Stimulated activated naive B cell treated with anti-CD40 and anti-IgM and Interleukin-4, amounts not matched to agents 10 μg/mL and 1 μg/mL and 100 μg/mL, for 72 hours (primary cell): Measurements from ENCODE around the gene BLOC1S4.

ENCODE experiments used
- ATAC-seq, 2 donors: fragments of 150-1000 bp; cut with Tn5 transposase; replicated peaks; 2 replicates each; pipeline ENCODE4 v1.10.0; 2021; ENCODE audit warnings: moderate library complexity in 1 of 2
- DNase-seq: peaks from one replicate; pipeline ENCODE4 v3.0.0; 2021
- H3K27ac Mint-ChIP-seq: one replicate; pipeline ENCODE4 v1.8.0; 2022; ENCODE audit warnings: mild to moderate bottlenecking, mixed read lengths
- H3K27me3 Mint-ChIP-seq, 2 donors: one replicate each; pipeline ENCODE4 v1.8.0; 2022; ENCODE audit warnings: mixed read lengths in 2 of 2
- H3K36me3 Mint-ChIP-seq, 2 donors: one replicate each; pipeline ENCODE4 v1.8.0; 2022; ENCODE audit warnings: mixed read lengths in 2 of 2, mild to moderate bottlenecking in 1 of 2
- H3K4me1 Mint-ChIP-seq, 2 donors: one replicate each; pipeline ENCODE4 v1.8.0; 2022; ENCODE audit warnings: mixed read lengths in 2 of 2, mild to moderate bottlenecking in 1 of 2
- H3K4me3 Mint-ChIP-seq, 2 donors: one replicate each; pipeline ENCODE4 v1.8.0; 2022; ENCODE audit warnings: mild to moderate bottlenecking in 2 of 2, mixed read lengths in 2 of 2, moderate library complexity in 1 of 2
- H3K9me3 Mint-ChIP-seq, 2 donors: one replicate each; pipeline ENCODE4 v1.8.0; 2022; ENCODE audit warnings: mixed read lengths in 2 of 2, mild to moderate bottlenecking in 1 of 2

The BLOC1S4 gene

DNA sequence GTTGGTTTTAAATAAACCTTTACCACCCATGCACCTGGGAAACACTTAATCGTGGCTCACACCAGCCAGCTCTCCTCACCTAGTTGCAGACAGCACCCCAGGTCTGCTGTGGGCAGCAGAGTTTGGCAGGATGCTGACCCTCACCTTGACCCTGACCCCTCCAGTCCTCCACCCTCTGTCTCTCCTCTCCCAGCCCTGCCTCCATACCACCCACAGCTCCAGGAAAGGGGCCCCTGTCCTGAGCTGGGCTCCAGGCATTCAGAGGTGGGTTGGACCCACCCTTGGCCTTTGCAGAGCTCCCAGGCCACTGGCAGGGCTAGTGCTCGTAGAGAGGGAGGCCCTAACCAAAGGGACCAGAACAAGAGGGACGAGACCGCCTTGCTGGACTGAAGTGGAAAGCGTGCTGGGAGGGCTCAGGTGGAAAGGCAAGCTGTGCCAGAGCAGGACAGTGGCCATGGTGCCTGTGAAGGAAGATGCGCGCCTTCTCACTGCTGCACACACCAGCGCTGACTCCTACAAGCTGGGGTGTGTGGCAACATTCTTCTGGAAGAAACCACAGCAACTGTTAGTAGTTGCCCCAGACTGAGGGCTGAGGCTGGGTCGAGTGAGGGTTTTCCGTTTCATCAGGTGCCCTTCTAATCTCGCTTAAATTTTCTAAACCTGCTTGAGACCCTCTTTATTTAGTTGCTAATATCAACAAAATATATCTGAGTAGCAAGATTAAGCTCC is 32.9 kb upstream of the BLOC1S4 start:
- Mint-ChIP-seq H3K36me3 (peaks cover 26 to 30% of the 10 kb centered on the region in 2 donors), H3K4me1 (peaks cover 1 to 11% of the 10 kb centered on the region in 2 donors), H3K4me3 (no peak overlapping the region), H3K27me3 (peaks cover 0 to 2% of the 10 kb centered on the region in 2 donors), H3K27ac (no peak overlapping the region), H3K9me3 (peaks cover 0 to 4% of the 10 kb centered on the region in 2 donors)
- no peak for ATAC-seq
- no peak for DNase-seq

DNA sequence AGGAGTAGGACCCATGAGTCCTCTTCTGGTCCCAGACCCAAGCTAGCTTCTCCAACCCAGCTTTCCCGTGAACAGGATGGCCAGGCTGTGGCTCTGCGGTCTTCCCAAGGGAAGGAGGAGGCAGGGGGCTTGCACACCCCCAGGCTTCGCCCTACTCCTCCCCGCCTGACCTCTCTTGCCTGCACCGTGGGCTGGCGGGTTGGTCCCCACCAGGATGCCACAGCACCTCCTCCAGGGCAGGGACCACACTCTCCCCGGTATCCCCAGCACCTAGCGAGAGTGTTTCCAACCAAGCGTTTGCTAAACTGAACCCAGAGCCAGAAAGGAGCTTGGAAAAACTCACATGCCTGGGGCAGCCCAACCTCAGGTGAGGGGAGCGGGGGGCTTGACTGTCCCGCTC is 31.3 kb upstream of the BLOC1S4 start:
- H3K27ac Mint-ChIP-seq = no peak overlapping the region
- H3K4me3 Mint-ChIP-seq = no peak overlapping the region
- ATAC-seq = no peak
- DNase-seq = no peak
- H3K36me3 Mint-ChIP-seq = peaks cover 17 to 22% of the 10 kb centered on the region in 2 donors
- H3K4me1 Mint-ChIP-seq = peaks cover 6 to 17% of the 10 kb centered on the region in 2 donors
- peaks cover 0 to 4% of the 10 kb centered on the region in 2 donors for H3K9me3 Mint-ChIP-seq
- peaks cover under 1 to 19% of the 10 kb centered on the region in 2 donors for H3K27me3 Mint-ChIP-seq

DNA sequence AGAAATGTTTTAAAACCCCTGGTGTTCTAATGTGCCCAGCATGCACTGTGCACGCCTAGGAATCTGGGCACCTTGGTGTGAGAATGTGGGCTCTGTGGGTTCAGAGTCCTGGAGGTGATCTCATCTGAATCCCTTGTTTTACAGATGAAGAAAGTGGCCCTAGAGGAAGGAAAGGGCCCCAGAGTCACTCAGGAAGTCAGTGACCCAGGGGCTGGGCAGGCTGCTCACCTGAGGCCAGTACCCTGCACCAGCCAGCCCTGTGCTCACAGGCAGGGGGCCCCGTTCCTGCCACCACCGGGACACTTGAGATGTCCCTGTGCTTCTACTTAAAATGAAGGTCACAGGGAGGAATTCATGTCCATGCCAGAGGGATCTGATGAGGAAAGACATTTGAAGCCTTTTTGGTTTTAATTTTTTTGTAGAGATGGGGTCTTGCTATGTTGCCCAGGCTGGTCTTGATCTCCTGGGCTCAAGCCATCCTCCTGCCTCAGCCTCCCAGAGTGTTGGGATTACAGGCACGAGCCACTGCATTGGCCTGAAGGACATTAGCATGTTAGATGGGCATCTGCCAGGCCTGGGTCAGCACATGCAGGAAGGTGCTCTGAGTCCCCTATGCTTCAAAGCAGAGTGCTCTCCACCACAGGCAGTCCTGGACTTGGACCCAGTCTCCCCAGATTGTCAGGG is 29.7 kb upstream of the BLOC1S4 start:
- DNase-seq (no peak), ATAC-seq (no peak)
- Mint-ChIP-seq H3K4me1 (peaks cover 9 to 19% of the 10 kb centered on the region in 2 donors), H3K27ac (no peak overlapping the region), H3K4me3 (no peak overlapping the region), H3K36me3 (peaks cover 3 to 7% of the 10 kb centered on the region in 2 donors), H3K9me3 (no peaks in the 10 kb centered on the region), H3K27me3 (peaks cover 7 to 34% of the 10 kb centered on the region in 2 donors)

DNA sequence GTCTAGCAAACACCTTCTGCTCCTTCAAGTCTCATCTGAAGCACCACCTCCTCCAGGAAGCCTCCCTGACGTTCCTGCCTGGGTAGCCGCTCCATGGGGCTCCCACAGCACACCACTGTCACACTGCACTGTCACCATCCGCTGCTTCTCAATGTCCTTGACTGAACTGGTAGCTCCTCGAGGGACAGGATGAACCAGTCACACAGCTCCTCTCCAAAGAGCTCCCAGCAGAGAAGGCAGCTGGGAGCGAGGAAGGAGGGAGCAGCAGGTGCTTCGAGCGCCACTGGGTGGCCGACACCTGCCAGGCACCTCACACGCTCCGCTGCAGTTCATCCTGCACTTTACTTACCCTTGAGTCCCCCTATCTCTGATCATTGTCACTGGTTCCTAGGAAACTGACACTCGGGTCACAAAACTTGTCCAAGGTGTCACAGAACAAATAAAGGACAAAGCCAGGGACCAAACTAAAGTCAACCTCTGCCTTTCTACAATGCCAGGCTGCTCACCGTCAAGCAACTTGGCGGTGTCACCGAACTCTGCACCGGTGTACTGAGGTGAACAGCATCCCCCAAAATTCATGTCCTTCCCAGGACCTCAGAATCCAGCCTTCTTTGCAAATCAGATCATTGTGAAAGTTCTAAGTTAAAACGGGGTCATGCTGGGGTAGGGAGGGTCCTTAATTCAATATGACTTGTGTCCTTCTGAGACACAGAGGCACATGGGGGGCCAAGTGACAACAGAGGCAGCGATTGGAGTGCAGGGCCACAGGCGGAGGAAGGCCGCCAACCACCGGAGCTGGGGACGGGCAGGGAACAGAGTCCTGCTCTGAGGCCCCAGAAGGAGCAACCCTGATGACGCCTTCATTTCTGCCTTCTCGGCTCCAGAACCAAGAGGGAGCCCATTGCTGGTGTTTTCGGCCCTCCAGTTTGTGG is 27.8 kb upstream of the BLOC1S4 start:
- no peak for DNase-seq
- Mint-ChIP-seq H3K4me1 (peaks cover 8 to 19% of the 10 kb centered on the region in 2 donors), H3K36me3 (peaks cover 4 to 6% of the 10 kb centered on the region in 2 donors), H3K27ac (no peak overlapping the region), H3K4me3 (no peak overlapping the region), H3K27me3 (peaks cover 7 to 34% of the 10 kb centered on the region in 2 donors), H3K9me3 (no peaks in the 10 kb centered on the region)
- ATAC-seq = no peak

DNA sequence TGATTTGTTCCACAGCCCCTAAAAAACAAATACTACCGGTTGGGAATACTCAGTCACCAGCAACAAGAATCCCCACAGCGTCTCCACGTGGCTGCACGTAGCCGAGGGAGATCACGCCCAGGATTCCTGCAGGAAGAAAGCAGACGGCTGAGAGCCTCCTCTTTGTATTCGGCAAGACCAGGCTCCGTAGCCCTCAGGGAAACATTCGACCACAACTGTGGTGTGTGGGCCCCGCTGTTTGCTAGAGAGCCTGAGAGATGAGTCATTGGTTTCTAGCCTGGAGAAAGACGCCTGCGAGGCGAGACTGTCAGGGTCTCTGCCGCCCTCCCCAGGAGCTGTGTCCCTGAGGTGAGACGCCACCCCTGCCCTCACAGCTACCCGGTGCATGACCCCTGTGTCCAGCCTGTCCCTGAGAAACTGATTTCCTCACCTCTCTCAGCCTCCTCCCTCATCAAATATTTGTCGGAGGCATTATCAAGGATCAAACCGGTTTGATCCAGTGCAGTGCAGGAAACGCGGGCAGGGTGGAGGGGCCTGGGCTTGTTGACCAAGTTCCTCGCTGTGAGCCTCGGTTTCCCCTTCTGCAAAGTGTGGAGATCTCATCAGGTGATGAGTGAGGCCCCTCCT is 27.0 kb upstream of the BLOC1S4 start:
- H3K27ac Mint-ChIP-seq = no peak overlapping the region
- H3K4me3 Mint-ChIP-seq = peak overlapping the region in 1 of 2 donors; percentile 35

DNA sequence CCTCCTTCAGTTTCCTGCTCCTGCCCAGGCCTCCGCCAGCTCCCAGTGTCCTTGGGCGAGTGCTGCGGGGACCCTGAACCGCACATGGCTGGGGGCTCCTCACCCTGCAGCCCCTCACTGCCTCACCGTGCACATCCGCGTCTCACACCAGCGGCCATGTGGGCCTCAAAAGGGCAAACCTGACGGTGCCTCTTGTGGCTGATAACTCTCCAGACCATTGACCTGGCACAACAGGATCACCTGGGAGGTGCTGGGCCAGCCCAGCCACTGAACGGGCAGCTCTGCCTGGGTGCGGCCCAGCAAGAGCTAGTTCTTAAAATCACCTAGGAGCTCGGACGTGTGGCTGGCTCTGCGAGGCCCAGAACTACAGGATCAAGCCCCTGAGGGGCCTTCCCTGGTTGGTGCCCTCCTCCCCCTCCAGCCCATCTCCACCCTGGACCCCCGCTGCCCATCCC is 26.4 kb upstream of the BLOC1S4 start:
- H3K36me3 Mint-ChIP-seq = peaks cover 4 to 6% of the 10 kb centered on the region in 2 donors
- no peak overlapping the region for H3K27ac Mint-ChIP-seq
- H3K9me3 Mint-ChIP-seq = no peaks in the 10 kb centered on the region
- H3K4me1 Mint-ChIP-seq = peaks cover 8 to 20% of the 10 kb centered on the region in 2 donors
- ATAC-seq (peak in 1 of 2 donors; percentile 24), DNase-seq (no peak)
- no peak overlapping the region for H3K4me3 Mint-ChIP-seq
- H3K27me3 Mint-ChIP-seq = peaks cover 7 to 34% of the 10 kb centered on the region in 2 donors

More for the DNA sequence above, 27.0 kb upstream of the BLOC1S4 start:
- ATAC-seq = peak; percentile 91 to 93
- DNase-seq = peak; percentile 23
- Mint-ChIP-seq H3K9me3 (no peaks in the 10 kb centered on the region), H3K27me3 (peaks cover 7 to 34% of the 10 kb centered on the region in 2 donors), H3K4me1 (peaks cover 8 to 19% of the 10 kb centered on the region in 2 donors), H3K36me3 (peaks cover 4 to 6% of the 10 kb centered on the region in 2 donors)

DNA sequence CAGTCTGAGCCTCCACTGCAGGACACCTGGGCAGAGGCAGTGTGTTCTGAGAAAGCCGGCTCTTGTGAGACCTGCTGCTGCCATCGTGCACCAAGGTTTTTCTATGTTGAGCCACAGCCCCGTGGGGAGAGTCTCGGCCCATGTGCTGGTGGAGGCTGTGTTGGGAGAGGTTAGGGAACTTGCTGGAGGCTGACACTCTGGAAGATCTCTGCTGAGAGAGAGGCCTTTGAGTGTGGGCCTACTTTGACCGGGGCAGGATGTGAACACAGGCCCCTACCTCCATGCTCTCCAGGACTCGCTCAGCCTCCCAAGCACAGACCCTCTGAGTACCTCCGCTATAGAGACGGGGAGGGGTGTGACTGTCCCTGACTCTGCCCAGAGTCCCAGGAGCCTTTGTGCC is 23.6 kb upstream of the BLOC1S4 start:
- Mint-ChIP-seq H3K27ac (peak overlapping the region; percentile 53), H3K4me3 (no peak overlapping the region), H3K9me3 (no peaks in the 10 kb centered on the region), H3K4me1 (peaks cover 23 to 34% of the 10 kb centered on the region in 2 donors), H3K36me3 (peaks cover 7 to 14% of the 10 kb centered on the region in 2 donors), H3K27me3 (peaks cover 7 to 34% of the 10 kb centered on the region in 2 donors)
- no peak for ATAC-seq
- no peak for DNase-seq

DNA sequence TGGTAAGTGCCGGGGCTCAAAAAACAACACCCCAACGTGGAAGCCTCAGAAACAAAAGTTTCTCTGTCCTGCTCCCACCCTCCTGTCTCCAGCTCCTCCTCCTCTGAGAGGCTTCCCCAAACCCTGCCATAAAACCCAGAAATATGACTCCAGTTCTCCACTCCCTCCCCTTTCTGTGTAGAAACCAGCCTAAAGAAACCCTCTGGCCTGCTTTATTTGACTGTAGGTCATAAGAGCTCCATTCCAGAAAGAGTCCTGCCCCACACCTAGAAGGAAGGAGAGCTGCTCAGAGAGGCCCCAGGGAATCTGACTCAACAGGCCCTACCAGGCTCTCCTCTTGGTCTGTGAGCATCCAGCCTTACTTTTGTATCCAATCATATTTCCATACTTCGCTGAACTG is 23.2 kb upstream of the BLOC1S4 start:
- Mint-ChIP-seq H3K9me3 (no peaks in the 10 kb centered on the region), H3K36me3 (peaks cover 7 to 14% of the 10 kb centered on the region in 2 donors), H3K27me3 (peaks cover 7 to 34% of the 10 kb centered on the region in 2 donors), H3K4me1 (peaks cover 23 to 34% of the 10 kb centered on the region in 2 donors), H3K27ac (peak overlapping the region; percentile 53), H3K4me3 (no peak overlapping the region)
- no peak for DNase-seq
- no peak for ATAC-seq

DNA sequence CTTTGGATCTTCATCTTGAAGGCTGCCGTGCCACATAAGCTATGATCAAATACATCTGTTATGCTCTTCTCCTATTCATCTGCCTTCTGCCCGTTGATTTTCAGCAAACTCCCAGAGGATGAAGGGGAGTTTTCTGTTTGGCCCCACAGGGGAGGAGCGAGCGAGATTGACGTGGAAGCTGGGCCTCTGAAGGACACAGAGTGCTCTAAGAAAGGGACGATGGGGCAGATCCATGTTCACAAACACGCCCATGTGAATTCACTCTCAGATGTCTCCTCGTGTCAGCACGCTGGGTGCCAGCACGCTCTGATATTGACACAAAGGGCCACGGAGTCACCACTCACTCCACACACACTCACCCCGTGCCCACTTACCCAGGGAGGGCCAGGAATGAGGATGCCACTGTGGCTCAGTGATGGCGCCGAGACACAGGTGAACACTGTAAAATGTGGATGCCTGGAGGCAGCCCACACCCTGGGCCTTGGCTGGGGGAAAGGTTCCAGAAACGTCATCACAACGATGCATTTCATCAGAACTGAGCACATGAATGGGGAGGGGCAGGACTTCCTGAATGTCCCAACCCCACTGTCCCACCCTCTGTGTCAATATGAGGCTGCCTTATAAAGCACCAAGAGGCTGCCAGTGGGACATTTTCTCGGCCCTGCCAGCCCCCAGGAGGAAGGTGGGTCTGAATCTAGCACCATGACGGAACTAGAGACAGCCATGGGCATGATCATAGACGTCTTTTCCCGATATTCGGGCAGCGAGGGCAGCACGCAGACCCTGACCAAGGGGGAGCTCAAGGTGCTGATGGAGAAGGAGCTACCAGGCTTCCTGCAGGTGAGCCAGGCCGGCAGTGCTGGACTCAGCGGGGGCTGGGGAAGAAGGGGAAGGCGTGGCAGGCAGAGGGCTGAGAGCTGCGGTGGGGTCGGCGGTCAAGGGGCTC is 22.5 kb upstream of the BLOC1S4 start, which contains the start of gene S100P:
TSS of gene S100P (plus strand) at position 648 of the 946 bp plus-strand sequence. CDS start at position 703, 55 bp downstream.
- no peak for ATAC-seq
- no peak for DNase-seq
- H3K36me3 Mint-ChIP-seq = peaks cover 7 to 18% of the 10 kb centered on the region in 2 donors
- peaks cover 23 to 34% of the 10 kb centered on the region in 2 donors for H3K4me1 Mint-ChIP-seq
- H3K27ac Mint-ChIP-seq = peak within 1 kb of the TSS; percentile 53
- no peaks in the 10 kb centered on the region for H3K9me3 Mint-ChIP-seq
- no peak within 1 kb of the TSS for H3K4me3 Mint-ChIP-seq
- peaks cover 7 to 27% of the 10 kb centered on the region in 2 donors for H3K27me3 Mint-ChIP-seq

DNA sequence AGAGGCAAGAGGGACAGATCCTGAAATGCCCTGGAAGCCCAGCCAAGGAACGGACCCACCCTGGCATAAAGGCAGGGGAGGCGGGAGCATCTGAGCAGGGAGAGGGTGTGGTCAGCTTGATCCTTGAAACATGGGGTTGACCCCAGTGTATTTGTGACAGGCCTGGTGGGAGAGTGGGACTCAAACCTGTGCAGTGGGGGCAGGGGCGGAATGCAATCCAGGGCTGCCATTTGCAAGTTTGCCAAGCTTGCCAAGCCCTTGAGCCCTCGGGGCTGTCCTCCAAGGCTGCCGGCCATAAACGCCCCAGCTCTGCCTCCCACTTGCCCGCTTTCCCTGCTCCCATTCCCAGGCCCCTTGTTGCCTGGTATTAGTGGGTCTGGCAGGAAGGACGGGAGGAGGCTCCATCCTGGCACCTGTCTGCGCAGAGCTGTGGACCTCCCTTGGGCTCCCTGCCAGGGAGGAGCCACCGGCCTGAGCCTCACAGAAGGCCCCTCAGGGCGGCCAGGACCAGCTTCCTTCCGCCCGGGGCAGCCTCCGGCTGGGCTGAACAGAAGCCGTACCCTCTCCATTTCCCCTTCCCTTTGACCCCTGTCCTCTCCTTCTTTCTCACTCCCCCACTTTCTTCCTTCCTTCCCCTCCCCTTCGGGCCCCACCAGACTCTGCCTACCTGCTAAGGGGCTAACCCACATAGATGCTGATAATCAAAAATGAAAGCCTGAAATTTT is 21.6 kb upstream of the BLOC1S4 start:
- no peaks in the 10 kb centered on the region for H3K9me3 Mint-ChIP-seq
- DNase-seq = no peak
- no peak overlapping the region for H3K4me3 Mint-ChIP-seq
- H3K36me3 Mint-ChIP-seq = peaks cover 5 to 18% of the 10 kb centered on the region in 2 donors
- H3K27ac Mint-ChIP-seq = peak overlapping the region; percentile 4
- H3K4me1 Mint-ChIP-seq = peaks cover 20 to 26% of the 10 kb centered on the region in 2 donors
- ATAC-seq = no peak
- H3K27me3 Mint-ChIP-seq = peaks cover 7 to 18% of the 10 kb centered on the region in 2 donors

DNA sequence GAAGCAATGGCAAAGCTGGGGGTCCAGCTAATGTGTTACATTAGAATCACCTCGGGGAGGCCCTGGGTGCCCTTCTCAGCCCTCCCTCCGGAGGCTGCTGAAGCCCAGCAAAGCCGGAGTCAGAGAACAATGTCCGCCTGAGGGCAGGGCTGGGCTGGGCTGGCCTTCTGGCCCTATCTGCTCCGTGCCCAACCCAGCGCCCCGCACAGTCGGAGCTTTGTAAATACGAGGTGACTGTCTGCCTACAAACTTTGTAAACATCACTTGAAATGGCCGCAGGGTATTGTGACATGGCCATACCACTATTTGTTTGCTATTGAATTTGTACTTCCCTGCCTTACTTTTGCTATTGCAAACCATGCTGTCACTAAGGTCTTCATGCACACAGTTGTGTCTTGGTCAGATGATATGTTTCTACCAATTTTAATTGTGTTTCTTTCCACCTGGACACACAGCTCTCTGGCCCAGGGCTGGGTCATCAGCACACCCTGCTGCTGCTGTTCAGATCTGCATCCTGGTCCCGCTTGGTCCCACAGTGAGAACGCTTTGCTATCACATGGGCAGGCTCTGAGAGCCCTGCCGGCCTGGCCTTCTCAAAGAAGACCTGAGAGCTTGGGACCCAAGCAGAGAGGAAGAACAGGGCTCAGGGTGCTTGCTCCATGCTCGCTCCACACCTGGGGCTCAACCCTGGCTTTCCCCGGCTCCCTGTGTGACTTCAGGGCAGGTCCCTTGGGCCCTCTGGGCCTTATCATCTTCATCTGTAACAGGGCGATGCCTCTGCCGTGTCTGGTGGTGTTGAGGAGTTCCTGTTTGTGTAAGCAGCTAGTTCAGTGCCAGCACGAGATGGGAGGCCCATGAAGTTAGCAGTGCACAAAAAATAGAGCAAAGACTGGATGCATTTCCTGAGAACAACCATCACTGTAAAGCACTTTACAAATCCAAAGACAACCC is 20.0 kb upstream of the BLOC1S4 start:
- ATAC-seq (peak; percentile 72 to 73), DNase-seq (no peak)
- peak overlapping the region; percentile 56 for H3K27ac Mint-ChIP-seq
- peaks cover 16% of the 10 kb centered on the region in 2 donors for H3K4me1 Mint-ChIP-seq
- peaks cover 0 to 3% of the 10 kb centered on the region in 2 donors for H3K27me3 Mint-ChIP-seq
- H3K9me3 Mint-ChIP-seq = no peaks in the 10 kb centered on the region
- H3K36me3 Mint-ChIP-seq = peaks cover 8 to 33% of the 10 kb centered on the region in 2 donors
- H3K4me3 Mint-ChIP-seq = no peak overlapping the region
